Endothelial cell of umbilical vein (primary cell): ENCODE results near the gene MMP11. TPM values are rescaled to one million over a fixed set of nuclear protein-coding genes. Genes with fewer than 3 reads are reported as not detected.

ENCODE experiments used
- BruUV-seq: library from RNA; stranded (reverse); fragments of 400-500 nt; replicated peaks from 2 replicates; lab custom pipeline; 2021; lab: Mats Ljungman, UMichigan
- CTCF ChIA-PET: fragments of 300-600, 350-600 bp; sonication (Branson Sonifier 250); formaldehyde crosslinking; loops from one replicate; lab custom pipeline; 2021; ENCODE audit warnings: antibody characterized with exemption, inconsistent platforms; lab: Charles Lee
- POLR2A ChIA-PET: fragments of 300-600, 350-600 bp; sonication (Branson Sonifier 250); formaldehyde crosslinking; loops from one replicate; lab custom pipeline; 2021; ENCODE audit warnings: antibody characterized with exemption, inconsistent platforms; lab: Charles Lee
- DNase-seq: peaks from one replicate; pipeline ENCODE4 v3.0.0-alpha.2; 2011; ENCODE audit warnings: low read depth, low spot score
- FAIRE-seq: peaks from 2 replicates; lab custom pipeline; 2011; peaks lifted over from hg19 to GRCh38; lab: Jason Lieb, UNC
- H2AFZ ChIP-seq: 2 replicates; pipeline ENCODE4 v1.6.0; 2012; ENCODE audit warnings: low read depth, low read length, control low read depth, inconsistent platforms
- H3K27ac ChIP-seq: 2 replicates; pipeline ENCODE4 v1.5.1; 2011; ENCODE audit warnings: low read depth, mild to moderate bottlenecking, control low read depth, low read length, moderate library complexity; ENCODE audit not compliant: insufficient read depth
- H3K27me3 ChIP-seq, 2 experiments: 2 replicates each; pipeline versions ENCODE4 v1.6.0 to v1.6.1; 2011; ENCODE audit warnings: low read length in 2 of 2, mixed read lengths in 1 of 2; ENCODE audit not compliant: control insufficient read depth in 2 of 2, insufficient read depth in 2 of 2
- H3K36me3 ChIP-seq, 2 experiments: 2 replicates in 1 of 2; 3 replicates in 1 of 2; pipeline ENCODE4 v1.5.1; 2011; ENCODE audit warnings: low read length in 2 of 2, mild to moderate bottlenecking in 1 of 2, moderate library complexity in 1 of 2; ENCODE audit not compliant: control insufficient read depth in 2 of 2, insufficient read depth in 2 of 2; ENCODE audit errors: extremely low read depth in 1 of 2
- H3K4me1 ChIP-seq: 3 replicates; pipeline ENCODE4 v1.5.1; 2011; ENCODE audit warnings: mild to moderate bottlenecking, low read length; ENCODE audit not compliant: control insufficient read depth, insufficient read depth; ENCODE audit errors: extremely low read depth
- H3K4me2 ChIP-seq: 2 replicates; pipeline ENCODE4 v1.6.1; 2011; ENCODE audit warnings: low read length, control low read depth, mixed read lengths; ENCODE audit not compliant: insufficient read depth
- H3K4me3 ChIP-seq, 3 experiments: fragments of 200-600 bp in 1 of 3; sonication (generic), shearing (Covaris generic) in 1 of 3; replicated peaks in 1 of 3; 2 replicates each; pipeline ENCODE4 v1.5.1; 2011 to 2016; ENCODE audit warnings: control low read depth in 3 of 3, low read length in 3 of 3, mild to moderate bottlenecking in 2 of 3, inconsistent platforms in 1 of 3, low read depth in 1 of 3, moderate library complexity in 1 of 3; ENCODE audit not compliant: insufficient read depth in 1 of 3
- H3K79me2 ChIP-seq: 2 replicates; pipeline ENCODE4 v1.6.0; 2012; ENCODE audit warnings: low read length, inconsistent platforms; ENCODE audit not compliant: control insufficient read depth, insufficient read depth
- H3K9ac ChIP-seq: replicated peaks from 2 replicates; pipeline ENCODE3; 2011; ENCODE audit warnings: low read length, control low read depth; ENCODE audit not compliant: insufficient read depth; ENCODE audit errors: extremely low read depth
- H3K9me1 ChIP-seq: replicated peaks from 3 replicates; pipeline ENCODE4 v1.6.0; 2011; ENCODE audit warnings: mild to moderate bottlenecking, low read length; ENCODE audit not compliant: control insufficient read depth, insufficient read depth; ENCODE audit errors: extremely low read depth
- H3K9me3 ChIP-seq: replicated peaks from 2 replicates; pipeline ENCODE4 v1.5.1; 2012; ENCODE audit warnings: low read length, inconsistent platforms; ENCODE audit not compliant: control insufficient read depth, insufficient read depth
- H4K20me1 ChIP-seq: replicated peaks from 2 replicates; pipeline ENCODE3; 2011; ENCODE audit warnings: mild to moderate bottlenecking, low read length; ENCODE audit not compliant: control insufficient read depth, insufficient read depth; ENCODE audit errors: extremely low read depth
- EZH2 ChIP-seq: IDR thresholded peaks from 2 replicates; pipeline ENCODE4 v1.6.1; 2012; ENCODE audit warnings: borderline replicate concordance, low read depth, mild to moderate bottlenecking, moderate library complexity, low read length, inconsistent platforms; ENCODE audit not compliant: severe bottlenecking
- FOS ChIP-seq: IDR thresholded peaks from 2 replicates; pipeline ENCODE4 v1.6.1; 2011; ENCODE audit warnings: mild to moderate bottlenecking, low read length, moderate library complexity, borderline replicate concordance; ENCODE audit not compliant: insufficient read depth
- GATA2 ChIP-seq: IDR thresholded peaks from 2 replicates; pipeline ENCODE4 v1.7.0; 2011; ENCODE audit warnings: low read depth, mild to moderate bottlenecking, moderate library complexity, mixed read lengths, low read length; ENCODE audit not compliant: insufficient read length, insufficient read depth
- JUN ChIP-seq: IDR thresholded peaks from 2 replicates; pipeline ENCODE4 v1.6.1; 2011; ENCODE audit warnings: borderline replicate concordance, low read depth; ENCODE audit not compliant: insufficient read length, insufficient read depth
- MYC ChIP-seq: IDR thresholded peaks from one replicate; pipeline ENCODE4 v1.6.1; 2011; ENCODE audit warnings: mild to moderate bottlenecking, low read depth, low read length
- POLR2A ChIP-seq: IDR thresholded peaks from 2 replicates; pipeline ENCODE4 v1.6.1; 2012; ENCODE audit warnings: low read depth, mild to moderate bottlenecking, control low read depth, low read length
- POLR2AphosphoS5 ChIP-seq: IDR thresholded peaks from 2 replicates; pipeline ENCODE4 v1.6.1; 2012; ENCODE audit warnings: low read depth, mild to moderate bottlenecking, control low read depth, low read length, moderate library complexity; ENCODE audit not compliant: insufficient read depth
- dilution Hi-C: fragments of 300-500 bp; cut with MboI; formaldehyde crosslinking; loops from one replicate; pipeline ENCODE4 v1.15.0; 2019; ENCODE audit warnings: low sequenced_read_pairs; ENCODE audit not compliant: extremely low pct_ligation_motif_present
- intact Hi-C: fragments of 100-400 bp; cut with micrococcal nuclease; formaldehyde crosslinking; loops from one replicate; pipeline ENCODE4 v1.10.0; 2022
- polyA plus RNA-seq, 4 experiments: library from polyadenylated mRNA; depleted of rRNA in 3 of 4; stranded (reverse) in 3 of 4; unstranded in 1 of 4; fragments of >200 nt; gene quantifications; 2 replicates each; pipeline versions ENCODE4 v1.2.1 to v1.2.3, GENCODE V29; 2011 to 2012; ENCODE audit warnings: missing spikeins in 1 of 4
- total RNA-seq: library from RNA; stranded (reverse); gene quantifications from 2 replicates; pipeline ENCODE4 v1.2.3, GENCODE V29; 2021
- TF ChIP-seq, protein P1 (sequence below), 2 donors: IDR thresholded peaks; 1 replicate in 1 of 2; 2 replicates in 1 of 2; pipeline ENCODE4 v1.5.1; 2011; ENCODE audit warnings: low read length in 2 of 2, mild to moderate bottlenecking in 2 of 2, moderate library complexity in 2 of 2, control low read depth in 1 of 2, inconsistent platforms in 1 of 2, low read depth in 1 of 2; ENCODE audit not compliant: insufficient read depth in 1 of 2; ENCODE audit errors: extremely low read depth in 1 of 2
- TF ChIP-seq, protein P2 (sequence below): IDR thresholded peaks from 2 replicates; pipeline ENCODE4 v1.6.1; 2011; ENCODE audit not compliant: insufficient read depth, insufficient read length

The MMP11 gene
- total and polyA plus RNA-seq, 2 donors (not counting 3 experiments of a cell fraction or from before 2014, with no cell fraction given) = 10.3 to 16.9 TPM

DNA sequence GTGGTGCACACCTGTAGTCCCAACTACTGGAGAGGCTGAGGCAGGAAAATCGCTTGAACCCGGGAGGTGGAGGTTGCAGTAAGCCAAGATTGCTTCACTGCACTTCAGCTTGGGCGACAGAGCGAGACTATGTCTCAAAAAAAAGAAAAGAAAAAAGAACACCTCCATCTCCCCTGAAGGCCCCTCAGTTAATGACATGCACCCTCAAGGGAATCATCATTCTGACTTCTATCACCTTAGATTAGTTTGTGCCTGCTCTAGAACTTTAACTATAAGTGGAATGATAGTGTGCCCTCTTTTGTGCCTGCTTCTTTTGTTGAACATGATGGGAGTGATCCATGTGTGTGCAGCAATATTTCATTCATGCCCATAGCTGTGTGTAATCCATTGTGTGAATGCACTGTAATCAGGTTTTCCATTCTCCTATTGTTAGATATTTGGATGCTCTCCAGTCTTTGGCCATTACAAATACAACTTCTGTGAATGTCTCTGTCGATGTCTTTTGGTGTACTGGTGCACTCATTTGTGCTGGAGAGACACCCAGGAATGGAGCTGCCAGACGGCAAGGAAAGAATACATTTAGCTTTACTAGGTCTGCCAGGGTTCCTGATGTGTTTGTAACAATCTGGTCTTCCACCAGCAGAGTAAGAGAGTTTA is 17.5 kb upstream of the MMP11 start:
- no peaks in the 10 kb centered on the region for H4K20me1 ChIP-seq
- H3K27ac ChIP-seq = no peak overlapping the region
- intact Hi-C loops = no loop called here
- ChIA-PET CTCF (interaction anchor here (0.8 to 1.6 kb wide), 4 partner anchors 10 to 94 kb away, joined by 4 to 8 read pairs (median 6); partner anchors contain the start of gene CHCHD10), POLR2A (interaction anchor here (0.6 kb wide), 1 partner anchor 22 kb away, joined by 6 read pairs; no protein-coding TSS in a partner anchor)
- no peak overlapping the region for H3K4me2 ChIP-seq
- H3K4me3 ChIP-seq = no peak overlapping the region
- H3K9ac ChIP-seq = no peak overlapping the region
- no TSS peak for BruUV-seq
- H3K27me3 ChIP-seq = no peaks in the 10 kb centered on the region
- TF ChIP-seq POLR2A = no peak
- TF ChIP-seq GATA2 = no peak
- TF ChIP-seq MYC = no peak
- TF ChIP-seq, protein P1, sequence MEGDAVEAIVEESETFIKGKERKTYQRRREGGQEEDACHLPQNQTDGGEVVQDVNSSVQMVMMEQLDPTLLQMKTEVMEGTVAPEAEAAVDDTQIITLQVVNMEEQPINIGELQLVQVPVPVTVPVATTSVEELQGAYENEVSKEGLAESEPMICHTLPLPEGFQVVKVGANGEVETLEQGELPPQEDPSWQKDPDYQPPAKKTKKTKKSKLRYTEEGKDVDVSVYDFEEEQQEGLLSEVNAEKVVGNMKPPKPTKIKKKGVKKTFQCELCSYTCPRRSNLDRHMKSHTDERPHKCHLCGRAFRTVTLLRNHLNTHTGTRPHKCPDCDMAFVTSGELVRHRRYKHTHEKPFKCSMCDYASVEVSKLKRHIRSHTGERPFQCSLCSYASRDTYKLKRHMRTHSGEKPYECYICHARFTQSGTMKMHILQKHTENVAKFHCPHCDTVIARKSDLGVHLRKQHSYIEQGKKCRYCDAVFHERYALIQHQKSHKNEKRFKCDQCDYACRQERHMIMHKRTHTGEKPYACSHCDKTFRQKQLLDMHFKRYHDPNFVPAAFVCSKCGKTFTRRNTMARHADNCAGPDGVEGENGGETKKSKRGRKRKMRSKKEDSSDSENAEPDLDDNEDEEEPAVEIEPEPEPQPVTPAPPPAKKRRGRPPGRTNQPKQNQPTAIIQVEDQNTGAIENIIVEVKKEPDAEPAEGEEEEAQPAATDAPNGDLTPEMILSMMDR (IDR thresholded peaks at IDR 0.05; ENCODE audit: extremely low read depth in 1 of 2, insufficient read depth in 1 of 2, low read depth in 1 of 2, low read length in 2 of 2) = no peak
- TF ChIP-seq, protein P2, sequence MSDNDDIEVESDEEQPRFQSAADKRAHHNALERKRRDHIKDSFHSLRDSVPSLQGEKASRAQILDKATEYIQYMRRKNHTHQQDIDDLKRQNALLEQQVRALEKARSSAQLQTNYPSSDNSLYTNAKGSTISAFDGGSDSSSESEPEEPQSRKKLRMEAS = no peak
- TF ChIP-seq POLR2AphosphoS5 = no peak
- TF ChIP-seq FOS = no peak
- no peak for TF ChIP-seq EZH2
- no peak for TF ChIP-seq JUN
- H2AFZ ChIP-seq = no peak overlapping the region
- FAIRE-seq (peak; percentile 49), DNase-seq (peak; percentile 73)
- no peaks in the 10 kb centered on the region for H3K79me2 ChIP-seq
- peaks cover 5% of the 10 kb centered on the region for H3K4me1 ChIP-seq
- H3K9me1 ChIP-seq = no peaks in the 10 kb centered on the region
- no peaks in the 10 kb centered on the region for H3K9me3 ChIP-seq
- dilution Hi-C loops = no loop called here
- H3K36me3 ChIP-seq = no peaks in the 10 kb centered on the region
